ENCODE results near the gene ACER3. TPM values are rescaled to one million over a fixed set of nuclear protein-coding genes. Genes with fewer than 3 reads are reported as not detected.

ACER3 gene
- total and polyA plus RNA-seq, 2 of the 4 experiments (the other 2 are of a cell fraction), result 3.5 to 10.0 TPM

- H3K9ac ChIP-seq (ENCODE audit: low read depth, low read length), result no peak overlapping the region
- no peak overlapping the region for H4K8ac ChIP-seq (ENCODE audit: low read depth in 2 of 2, low read length in 2 of 2)
- ATAC-seq (ENCODE audit: low read depth) (no peak), DNase-seq (no peak)
- ChIA-PET CTCF (interaction anchor here (1.3 kb wide), 1 partner anchor 112 kb away, joined by 3 read pairs; no protein-coding TSS in a partner anchor), POLR2A (ENCODE audit: unreplicated experiment) (no interaction called here)
- H3K36me3 ChIP-seq (ENCODE audit: control insufficient read depth, insufficient read depth, low read length), result no peaks in the 10 kb centered on the region
- in situ Hi-C loops (cut with MboI; ENCODE audit: low sequenced_read_pairs), result loop anchor here (10.0 to 25.0 kb wide), 2 partner anchors 217 to 294 kb away; no protein-coding TSS in a partner anchor
- H3K9me3 ChIP-seq (ENCODE audit: control insufficient read depth, insufficient read depth, low read length), result no peaks in the 10 kb centered on the region
- dilution Hi-C loops (cut with HindIII; ENCODE audit: low sequenced_read_pairs, unreplicated experiment), result no loop called here
- H2BK5ac ChIP-seq (ENCODE audit: low read depth, low read length, poor library complexity, severe bottlenecking), result no peak overlapping the region
- H3K9me1 ChIP-seq (ENCODE audit: insufficient read depth, low read length), result peaks cover 2% of the 10 kb centered on the region; the same call in 1 of the 2 replicates
- H4K91ac ChIP-seq (ENCODE audit: insufficient read depth, low read depth, low read length), result no peak overlapping the region
- WGBS, 2 experiments (ENCODE audit: extremely low coverage in 2 of 2, insufficient read length in 1 of 2), result no CpG with 5 or more reads among the region's 3 CpGs
- no peak overlapping the region for H2AFZ ChIP-seq (replicated peaks; ENCODE audit: low read length, poor library complexity)
- peaks cover 26% of the 10 kb centered on the region for H3K27me3 ChIP-seq (ENCODE audit: control insufficient read depth, insufficient read depth, low read length)
- H3K79me1 ChIP-seq (ENCODE audit: low read depth in 1 of 2, low read length in 2 of 2), result no peaks in the 10 kb centered on the region
- no TSS peak for BruUV-seq (replicated peaks)
- no peak overlapping the region for H4K5ac ChIP-seq (ENCODE audit: low read depth, low read length)
- no peaks in the 10 kb centered on the region; the same call in 1 of the 2 replicates for H4K20me1 ChIP-seq (ENCODE audit: insufficient read depth, low read length)
- H2AK9ac ChIP-seq (replicated peaks; ENCODE audit: low read depth, low read length, poor library complexity), result no peak overlapping the region
- H3K14ac ChIP-seq (replicated peaks; ENCODE audit: low read depth, low read length), result no peak overlapping the region
- no peak for TF ChIP-seq BHLHE40 (IDR thresholded peaks at IDR 0.05; ENCODE audit: low read depth, low read length)
- TF ChIP-seq MAFK (IDR thresholded peaks at IDR 0.05; ENCODE audit: low read depth, low read length), result no peak
- TF ChIP-seq MXI1 (IDR thresholded peaks at IDR 0.05; ENCODE audit: borderline replicate concordance, low read depth, low read length), result no peak
- no peak for TF ChIP-seq RCOR1 (IDR thresholded peaks at IDR 0.05; ENCODE audit: insufficient replicate concordance, low read length)
- TF ChIP-seq CEBPB (IDR thresholded peaks at IDR 0.05; ENCODE audit: low read depth, low read length), result no peak
- TF ChIP-seq CTCF (conservative IDR thresholded peaks at IDR 0.05; ENCODE audit: low read depth, low read length), result no peak
- no peak for TF ChIP-seq MAZ (IDR thresholded peaks at IDR 0.05; ENCODE audit: borderline replicate concordance, low read depth, low read length)
- no peak for TF ChIP-seq FOS (IDR thresholded peaks at IDR 0.05; ENCODE audit: low read depth, low read length)
- TF ChIP-seq NFE2L2 (IDR thresholded peaks at IDR 0.05; ENCODE audit: low read depth, low read length), result no peak
- H3K18ac ChIP-seq (ENCODE audit: low read depth, low read length), result no peak overlapping the region
- H3K4ac ChIP-seq (ENCODE audit: low read depth, low read length), result no peak overlapping the region
- H3K4me3 ChIP-seq (ENCODE audit: insufficient read depth, low read depth, low read length), result no peak overlapping the region
- no peak overlapping the region for H2BK20ac ChIP-seq (ENCODE audit: low read depth, low read length)
- no peak overlapping the region for H3K56ac ChIP-seq (ENCODE audit: extremely low read depth, insufficient read depth, low read length)
- no peak overlapping the region for H3K4me2 ChIP-seq (ENCODE audit: low read depth, low read length)
- intact Hi-C loops (cut with micrococcal nuclease), result loop anchor here (10.0 kb wide), 1 partner anchor 57 kb away; no protein-coding TSS in a partner anchor
- no peak overlapping the region for H2BK120ac ChIP-seq (ENCODE audit: low read depth, low read length)
- no peak overlapping the region for H3K23ac ChIP-seq (ENCODE audit: low read depth, low read length)
- no peaks in the 10 kb centered on the region for H3K4me1 ChIP-seq (ENCODE audit: control insufficient read depth, insufficient read depth, low read length)
- no peak overlapping the region for H3K27ac ChIP-seq (ENCODE audit: insufficient read depth, low read length)
- no peak overlapping the region for H2BK15ac ChIP-seq (ENCODE audit: low read depth, low read length)
- no peak overlapping the region for H2AK5ac ChIP-seq (ENCODE audit: low read depth, low read length)
Observed at GRCh38 chr11:77031599-77031998, 170.9 kb downstream of the ACER3 start.
